HG03066 (cell line): Measurements from ENCODE around the gene PTGER2.

Source experiments
- ATAC-seq: cut with Tn5 transposase; IDR thresholded peaks from one replicate; pipeline ENCODE4 v1.9.1; 2021; ENCODE audit warnings: low read depth; ENCODE audit not compliant: unreplicated experiment

The PTGER2 gene

DNA sequence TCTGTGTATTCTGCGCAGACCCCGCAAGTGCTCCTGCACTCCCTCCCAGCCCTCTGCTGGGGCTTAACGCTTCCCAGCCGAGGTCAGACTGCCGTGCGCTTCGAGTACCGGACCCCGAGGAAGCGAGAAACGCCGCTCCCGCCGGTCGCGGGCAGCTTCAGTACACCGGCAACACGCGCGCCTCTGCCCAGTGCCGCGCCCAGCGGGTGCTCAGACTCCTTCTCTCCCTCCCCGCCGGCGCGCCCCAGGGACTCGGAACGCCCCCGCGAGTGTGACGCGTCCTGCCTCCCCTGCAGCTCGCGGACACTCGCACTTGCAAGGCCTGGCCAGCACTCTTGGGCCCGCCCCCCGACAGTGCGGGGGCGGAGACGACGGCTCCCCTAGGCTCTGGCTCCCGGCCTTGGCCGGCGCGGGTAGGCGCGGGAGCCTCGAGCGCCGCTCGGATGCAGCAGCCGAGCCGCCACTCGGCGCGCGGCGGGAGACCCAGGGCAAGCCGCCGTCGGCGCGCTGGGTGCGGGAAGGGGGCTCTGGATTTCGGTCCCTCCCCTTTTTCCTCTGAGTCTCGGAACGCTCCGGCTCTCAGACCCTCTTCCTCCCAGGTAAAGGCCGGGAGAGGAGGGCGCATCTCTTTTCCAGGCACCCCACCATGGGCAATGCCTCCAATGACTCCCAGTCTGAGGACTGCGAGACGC lies at the start of gene PTGER2:
TSS of gene PTGER2 (plus strand) at position 410 of the 692 bp plus-strand sequence. CDS start at position 647, 237 bp downstream.
- peak; percentile 43 for ATAC-seq

- no peak for ATAC-seq
Observed at GRCh38 chr14:52265253-52265652, 48.9 kb upstream of the PTGER2 start.

GRCh38 chr14:52266179-52266578 lies 47.9 kb upstream of the PTGER2 start:
- no peak for ATAC-seq

DNA sequence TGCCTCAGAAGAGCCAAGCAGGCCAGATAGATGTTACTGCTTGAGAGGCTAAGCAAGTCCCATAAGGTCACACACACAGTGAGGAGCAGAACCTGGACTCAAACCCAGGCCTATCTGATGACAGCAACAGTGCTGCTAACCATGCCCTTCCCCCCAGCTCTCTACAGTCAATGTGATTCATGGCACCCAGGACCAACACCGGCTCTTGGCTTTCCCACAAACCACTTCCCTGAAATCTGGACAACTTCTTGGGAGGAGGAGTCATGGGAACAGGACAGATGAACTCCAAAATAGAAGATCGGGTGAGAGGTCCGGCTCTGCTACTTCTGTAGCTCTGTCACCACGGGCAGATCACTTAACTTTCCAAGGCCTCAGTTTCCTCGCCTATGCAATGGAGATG lies 47.3 kb upstream of the PTGER2 start:
- ATAC-seq = no peak

- no peak for ATAC-seq
Observed at GRCh38 chr14:52267501-52268278, 46.4 kb upstream of the PTGER2 start, which contains the start of gene PTGDR. Gene PTGDR (plus strand): TSS chr14:52267698. CDS start chr14:52267815, 117 bp downstream.

GRCh38 chr14:52268279-52269061 lies 45.6 kb upstream of the PTGER2 start:
- no peak for ATAC-seq

- no peak for ATAC-seq
Observed at GRCh38 chr14:52269100-52269499, 45.0 kb upstream of the PTGER2 start.

GRCh38 chr14:52269982-52270381 lies 44.1 kb upstream of the PTGER2 start:
- no peak for ATAC-seq

DNA sequence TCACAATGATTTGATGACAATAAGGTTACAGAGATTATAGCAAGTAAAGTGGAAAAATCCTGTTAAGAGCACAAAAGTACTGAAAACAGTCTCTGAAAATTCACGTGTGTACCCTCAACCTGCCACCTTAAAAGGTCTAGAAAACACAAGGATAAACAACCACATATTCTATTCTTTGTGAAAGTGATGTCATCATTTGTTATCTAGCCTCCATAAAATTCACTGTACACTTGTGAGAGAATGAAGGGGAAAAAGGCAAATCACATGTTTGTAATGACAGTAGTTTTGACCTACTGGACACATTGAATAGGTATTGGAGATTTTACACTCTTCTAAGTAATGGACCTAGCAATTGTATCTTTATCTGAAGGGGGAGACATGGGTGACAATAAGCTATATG lies 42.6 kb upstream of the PTGER2 start:
- ATAC-seq = no peak

GRCh38 chr14:52272375-52272774 lies 41.7 kb upstream of the PTGER2 start:
- no peak for ATAC-seq

DNA sequence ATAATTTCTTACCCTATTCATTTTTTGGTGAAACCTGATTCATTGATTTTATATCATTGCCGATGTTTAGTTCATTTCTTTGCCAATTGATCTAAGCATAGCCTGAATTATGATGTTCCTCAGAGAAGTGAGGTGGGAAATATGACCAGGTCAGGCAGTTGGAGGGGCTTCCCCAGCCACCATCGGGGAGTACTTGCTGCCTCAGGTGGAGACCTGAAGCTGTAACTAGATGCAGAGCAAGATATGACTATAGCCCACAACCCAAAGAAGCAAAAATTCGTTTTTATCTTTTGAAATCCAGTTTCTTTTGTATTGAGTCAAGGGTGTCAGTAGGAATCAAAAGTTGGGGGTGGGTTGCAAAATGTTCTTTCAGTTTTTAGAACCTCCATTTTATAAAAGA lies 38.7 kb upstream of the PTGER2 start:
- ATAC-seq = no peak

DNA sequence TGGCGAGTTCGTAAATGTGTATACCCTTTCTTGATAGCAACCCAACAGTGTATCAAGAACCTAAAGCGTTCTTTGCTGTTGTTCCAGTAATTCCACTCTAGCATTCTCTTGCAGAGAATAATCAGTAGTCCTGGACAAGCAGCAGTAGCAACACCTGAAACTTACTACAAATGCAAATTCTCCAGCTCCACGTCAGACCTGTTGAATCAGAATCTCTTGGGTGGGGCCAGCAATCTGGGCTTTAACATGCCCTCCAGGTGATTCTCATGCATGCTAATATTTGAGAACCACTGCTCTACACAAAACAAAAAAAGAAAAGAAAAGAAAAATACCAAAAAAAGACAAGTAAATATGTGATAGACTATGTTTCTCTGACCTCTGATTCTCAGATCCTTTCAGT lies 36.6 kb upstream of the PTGER2 start:
- ATAC-seq = no peak

DNA sequence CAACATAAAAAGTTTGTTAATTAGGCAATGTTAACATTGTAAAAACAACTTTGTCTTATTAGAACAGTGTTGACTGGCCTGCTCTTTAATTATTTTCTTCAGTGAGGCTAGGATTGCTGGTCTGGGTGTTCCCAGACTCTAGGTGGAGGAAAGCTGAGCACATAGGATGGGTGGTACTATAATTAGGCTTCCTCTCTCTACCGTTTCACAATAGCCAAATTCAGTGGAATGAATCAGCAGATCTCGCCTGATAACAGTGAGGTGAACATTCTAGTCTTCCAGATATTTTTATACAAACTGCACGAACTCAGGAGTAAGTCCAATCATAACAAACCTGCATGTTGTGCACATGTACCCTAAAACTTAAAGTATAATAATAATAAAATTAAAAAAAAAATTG lies 34.7 kb upstream of the PTGER2 start:
- no peak for ATAC-seq

DNA sequence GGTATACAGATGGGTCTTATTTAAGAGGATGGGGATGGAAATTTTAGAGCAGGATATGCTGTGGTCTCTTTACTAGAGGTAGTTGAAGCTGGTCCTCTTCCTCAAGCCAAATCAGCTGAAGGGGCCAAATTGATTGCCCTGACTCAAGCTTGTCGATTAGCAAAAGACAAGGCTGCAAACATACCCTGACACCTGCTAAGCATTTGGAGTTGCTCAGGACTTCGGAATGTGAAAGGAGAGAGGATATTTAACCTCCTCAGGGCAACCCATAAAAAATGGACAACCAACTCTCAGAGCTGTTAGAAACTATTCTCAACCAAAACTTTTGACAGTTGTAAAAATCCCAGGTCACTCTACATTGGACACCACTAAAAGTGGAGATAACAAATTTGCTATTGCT lies 31.0 kb upstream of the PTGER2 start:
- ATAC-seq = no peak

- no peak for ATAC-seq
Observed at GRCh38 chr14:52286661-52287649, 27.2 kb upstream of the PTGER2 start.

DNA sequence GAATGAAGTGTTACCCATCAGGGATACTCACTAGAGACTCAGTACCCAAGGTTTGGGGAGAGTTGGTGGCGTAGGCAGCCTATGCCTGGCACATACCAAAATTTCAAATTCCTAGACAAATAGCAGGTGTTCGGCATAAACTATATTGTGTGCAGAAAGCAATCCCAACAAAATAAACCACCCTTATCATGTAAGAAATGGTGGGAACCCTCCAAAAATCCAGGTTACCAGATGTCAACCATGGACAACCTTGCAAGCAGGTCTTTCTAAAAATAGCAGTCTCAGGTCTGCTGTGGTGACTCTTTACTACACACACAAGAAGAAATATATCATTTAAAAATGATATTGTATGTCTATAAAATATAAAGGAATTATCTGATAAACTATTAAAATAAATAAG lies 17.7 kb upstream of the PTGER2 start:
- ATAC-seq = no peak

GRCh38 chr14:52298795-52299194 lies 15.3 kb upstream of the PTGER2 start:
- ATAC-seq = no peak

- ATAC-seq = peak; percentile 63
Observed at GRCh38 chr14:52299692-52300278, 14.3 kb upstream of the PTGER2 start.

- ATAC-seq = no peak
Observed at GRCh38 chr14:52303236-52303635, 10.9 kb upstream of the PTGER2 start.
